Measurements from ENCODE around the gene CAMKV.

CAMKV gene

DNA sequence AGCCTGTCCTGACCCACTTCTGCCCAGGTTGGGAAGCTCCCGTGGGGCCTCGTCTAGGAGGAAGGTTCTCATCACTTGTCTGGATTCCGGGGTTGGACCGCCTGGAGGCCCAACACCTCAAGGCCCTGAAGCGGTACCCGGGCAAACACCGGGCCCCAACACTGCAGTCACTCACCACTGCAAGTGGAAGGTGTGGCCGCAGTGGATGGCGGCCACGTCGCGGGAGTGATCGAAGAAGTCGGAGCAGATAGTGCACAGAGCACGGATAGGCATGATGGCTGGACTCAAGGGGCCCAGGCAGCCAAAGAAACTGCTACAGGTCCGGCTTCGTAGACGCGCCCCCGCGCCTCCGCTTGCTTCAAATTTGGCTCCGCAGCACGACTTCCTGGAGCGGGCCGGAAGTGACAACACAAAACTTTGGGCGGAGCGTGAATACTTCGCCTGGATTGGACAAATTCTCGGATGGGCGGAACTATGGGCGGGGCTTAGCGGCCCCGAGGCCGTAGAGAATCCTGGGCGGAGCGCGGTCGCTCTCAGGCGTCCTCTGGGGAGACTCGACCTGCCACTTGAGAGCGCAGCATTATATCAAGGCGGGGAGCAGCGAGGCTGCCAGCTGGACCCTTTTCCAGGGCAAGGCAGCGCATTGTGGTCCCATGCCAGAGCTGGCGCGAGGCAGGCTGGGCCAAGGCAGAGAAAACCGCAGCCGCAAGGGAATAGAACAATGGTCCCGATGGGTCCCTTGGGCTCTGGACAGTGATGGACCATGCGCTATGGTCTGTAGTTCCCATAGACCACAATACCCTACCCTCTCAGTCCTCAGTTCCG is 13.3 kb downstream of the CAMKV start, which contains the start of gene TRAIP:
Gene TRAIP (minus strand): TSS at position 384 of the 825 bp plus-strand sequence. CDS start 111 bp downstream, at position 273.
- Histone ChIP-seq H3K4me1 (ENCODE audit: control insufficient read depth in 2 of 2, insufficient read depth in 2 of 2, low read length in 2 of 2) (peaks cover 10 to 12% of the 10 kb centered on the region in 2 donors), H3K36me3 (ENCODE audit: control insufficient read depth in 2 of 2, insufficient read depth in 2 of 2, low read length in 2 of 2) (no peaks in the 10 kb centered on the region), H3K27ac (ENCODE audit: low read depth in 2 of 2, low read length in 2 of 2) (peak within 1 kb of the TSS; percentile 66), H3K9ac (ENCODE audit: low read depth in 1 of 2, low read length in 2 of 2) (peak within 1 kb of the TSS; percentile 76 to 89), H3K27me3 (ENCODE audit: control insufficient read depth in 2 of 2, insufficient read depth in 2 of 2, low read length in 2 of 2) (no peaks in the 10 kb centered on the region), H3K4me3 (ENCODE audit: low read length in 2 of 2) (peak within 1 kb of the TSS; percentile 86 to 91), H3K9me3 (ENCODE audit: control insufficient read depth in 2 of 2, low read length in 2 of 2) (no peaks in the 10 kb centered on the region)

DNA sequence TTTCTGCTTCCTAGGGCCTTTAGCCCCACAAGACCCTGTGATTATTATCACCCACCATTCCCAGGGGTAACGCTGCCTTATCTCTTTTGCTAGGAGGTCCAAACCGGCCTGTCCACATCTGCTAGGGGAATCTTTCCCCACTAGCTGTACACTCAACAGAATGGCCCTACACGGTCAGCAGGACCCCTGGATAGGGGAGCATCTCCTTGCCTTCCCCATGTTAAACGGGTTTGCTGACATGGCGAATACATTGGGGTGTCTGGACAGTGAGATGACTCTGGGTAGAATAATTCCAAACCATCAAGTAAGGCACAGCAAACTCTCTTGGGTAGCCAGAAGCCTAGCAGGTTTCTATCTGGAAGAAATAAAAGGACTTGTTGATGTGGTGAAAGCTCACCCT is 14.0 kb downstream of the CAMKV start:
- peak overlapping the region; percentile 76 to 89 for H3K9ac ChIP-seq (ENCODE audit: low read depth in 1 of 2, low read length in 2 of 2)
- H3K27ac ChIP-seq (ENCODE audit: low read depth in 2 of 2, low read length in 2 of 2): no peak overlapping the region
- peak overlapping the region; percentile 86 to 91 for H3K4me3 ChIP-seq (ENCODE audit: low read length in 2 of 2)

DNA sequence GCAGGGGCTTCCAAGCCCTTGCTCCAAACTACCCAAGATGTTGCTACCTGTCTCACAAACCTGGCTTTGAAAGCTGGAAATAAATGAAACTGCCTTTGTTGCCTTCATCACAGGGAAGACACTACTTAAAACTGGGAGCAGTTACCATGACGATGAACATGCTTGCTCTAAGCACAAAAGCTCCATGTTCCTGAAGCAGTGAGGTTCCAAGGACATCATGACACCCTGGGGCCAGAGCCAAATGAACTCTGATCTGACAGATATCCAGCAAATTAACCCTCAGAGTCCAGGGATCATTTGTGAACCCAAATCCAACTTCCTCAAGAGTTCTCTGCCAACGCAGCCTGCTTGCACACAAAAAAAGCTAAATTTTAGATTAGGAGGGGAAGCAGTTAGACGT is 24.0 kb downstream of the CAMKV start:
- no peaks in the 10 kb centered on the region for H3K27me3 ChIP-seq (ENCODE audit: control insufficient read depth in 2 of 2, insufficient read depth in 2 of 2, low read length in 2 of 2)
- H3K27ac ChIP-seq (ENCODE audit: low read depth in 2 of 2, low read length in 2 of 2): no peak overlapping the region
- H3K9ac ChIP-seq (ENCODE audit: low read depth in 1 of 2, low read length in 2 of 2): no peak overlapping the region
- H3K4me1 ChIP-seq (ENCODE audit: control insufficient read depth in 2 of 2, insufficient read depth in 2 of 2, low read length in 2 of 2): no peaks in the 10 kb centered on the region
- H3K9me3 ChIP-seq (ENCODE audit: control insufficient read depth in 2 of 2, low read length in 2 of 2): no peaks in the 10 kb centered on the region
- no peak overlapping the region for H3K4me3 ChIP-seq (ENCODE audit: low read length in 2 of 2)
- H3K36me3 ChIP-seq (ENCODE audit: control insufficient read depth in 2 of 2, insufficient read depth in 2 of 2, low read length in 2 of 2): peaks cover 0 to 3% of the 10 kb centered on the region in 2 donors

More for the DNA sequence above, 14.0 kb downstream of the CAMKV start:
- H3K27me3 ChIP-seq (ENCODE audit: control insufficient read depth in 2 of 2, insufficient read depth in 2 of 2, low read length in 2 of 2): no peaks in the 10 kb centered on the region
- no peaks in the 10 kb centered on the region for H3K9me3 ChIP-seq (ENCODE audit: control insufficient read depth in 2 of 2, low read length in 2 of 2)
- no peaks in the 10 kb centered on the region for H3K36me3 ChIP-seq (ENCODE audit: control insufficient read depth in 2 of 2, insufficient read depth in 2 of 2, low read length in 2 of 2)
- peaks cover 10 to 12% of the 10 kb centered on the region in 2 donors for H3K4me1 ChIP-seq (ENCODE audit: control insufficient read depth in 2 of 2, insufficient read depth in 2 of 2, low read length in 2 of 2)

DNA sequence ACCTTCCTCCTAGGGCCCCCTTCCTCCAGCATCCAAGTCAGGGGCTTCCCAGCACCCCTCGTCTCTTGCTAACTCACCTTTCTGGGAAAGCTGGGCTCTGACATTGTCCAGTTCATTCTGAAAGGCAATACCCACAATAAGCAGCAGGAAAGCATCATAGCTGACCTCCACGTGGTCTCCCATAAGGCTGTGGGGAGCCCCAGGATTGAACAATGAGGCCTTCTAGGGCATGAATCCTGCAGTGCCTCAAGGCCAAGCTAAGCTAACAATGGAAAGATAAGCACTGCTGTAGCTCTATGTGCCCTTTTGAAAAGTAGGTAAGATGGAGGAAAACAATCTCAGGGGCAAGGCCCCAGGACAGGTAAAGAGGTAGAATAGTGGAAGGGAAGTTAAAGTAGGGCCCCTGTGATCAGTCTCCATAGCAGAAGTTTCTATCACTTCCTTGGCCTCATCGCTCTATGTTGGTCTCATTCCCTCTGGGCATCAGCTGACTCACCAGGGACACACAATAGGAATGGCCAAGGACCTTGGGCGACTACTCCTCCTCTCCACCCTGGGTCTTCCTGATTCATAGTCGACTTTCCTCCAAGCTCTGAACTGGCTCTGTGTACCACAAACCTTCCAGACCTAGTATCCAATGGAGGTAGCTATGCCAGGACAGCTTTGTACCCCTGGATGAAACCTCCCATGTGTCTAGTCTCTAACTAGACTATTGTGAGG is 25.1 kb downstream of the CAMKV start:
- Histone ChIP-seq H3K9me3 (ENCODE audit: control insufficient read depth in 2 of 2, low read length in 2 of 2) (no peaks in the 10 kb centered on the region), H3K36me3 (ENCODE audit: control insufficient read depth in 2 of 2, insufficient read depth in 2 of 2, low read length in 2 of 2) (peaks cover 0 to 3% of the 10 kb centered on the region in 2 donors), H3K27me3 (ENCODE audit: control insufficient read depth in 2 of 2, insufficient read depth in 2 of 2, low read length in 2 of 2) (no peaks in the 10 kb centered on the region), H3K27ac (ENCODE audit: low read depth in 2 of 2, low read length in 2 of 2) (no peak overlapping the region), H3K4me3 (ENCODE audit: low read length in 2 of 2) (no peak overlapping the region), H3K4me1 (ENCODE audit: control insufficient read depth in 2 of 2, insufficient read depth in 2 of 2, low read length in 2 of 2) (peaks cover 0 to under 1% of the 10 kb centered on the region in 2 donors), H3K9ac (ENCODE audit: low read depth in 1 of 2, low read length in 2 of 2) (no peak overlapping the region)

DNA sequence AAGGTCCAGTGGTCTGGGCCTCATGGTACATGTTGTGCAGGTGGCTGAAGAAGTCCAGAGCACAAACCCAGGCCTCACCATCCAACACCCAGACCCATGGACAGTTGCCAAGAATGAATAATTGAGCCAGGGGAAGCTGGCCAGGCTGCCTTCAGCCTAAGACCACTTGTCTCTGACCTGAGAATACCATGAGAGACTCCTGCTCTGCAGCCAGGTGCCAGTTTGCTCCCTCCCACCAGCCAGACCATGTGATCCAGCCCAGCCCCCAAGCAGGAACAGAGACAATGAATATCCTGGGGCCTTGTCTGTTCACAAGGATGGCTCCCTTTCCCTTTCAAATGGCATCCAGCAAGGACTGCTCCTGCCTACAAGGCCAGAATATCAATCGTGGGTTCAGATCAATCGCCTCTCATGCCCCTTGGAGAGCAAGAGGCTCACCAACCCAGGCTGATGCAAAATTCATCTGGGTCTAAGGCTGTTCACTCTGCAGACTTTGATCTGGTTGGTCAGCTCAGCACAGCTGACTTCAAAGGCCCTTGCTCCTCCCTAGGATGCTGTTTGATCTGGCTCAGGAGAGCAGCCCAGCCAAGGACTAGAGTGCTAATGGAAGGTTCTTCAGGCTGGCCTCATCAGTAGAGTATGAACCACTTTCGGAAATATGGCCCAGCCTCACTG is 26.7 kb downstream of the CAMKV start:
- no peak overlapping the region for H3K27ac ChIP-seq (ENCODE audit: low read depth in 2 of 2, low read length in 2 of 2)
- H3K27me3 ChIP-seq (ENCODE audit: control insufficient read depth in 2 of 2, insufficient read depth in 2 of 2, low read length in 2 of 2): no peaks in the 10 kb centered on the region
- peaks cover 0 to 3% of the 10 kb centered on the region in 2 donors for H3K36me3 ChIP-seq (ENCODE audit: control insufficient read depth in 2 of 2, insufficient read depth in 2 of 2, low read length in 2 of 2)
- H3K9ac ChIP-seq (ENCODE audit: low read depth in 1 of 2, low read length in 2 of 2): no peak overlapping the region
- no peaks in the 10 kb centered on the region for H3K9me3 ChIP-seq (ENCODE audit: control insufficient read depth in 2 of 2, low read length in 2 of 2)
- no peak overlapping the region for H3K4me3 ChIP-seq (ENCODE audit: low read length in 2 of 2)
- peaks cover 0 to 4% of the 10 kb centered on the region in 2 donors for H3K4me1 ChIP-seq (ENCODE audit: control insufficient read depth in 2 of 2, insufficient read depth in 2 of 2, low read length in 2 of 2)

DNA sequence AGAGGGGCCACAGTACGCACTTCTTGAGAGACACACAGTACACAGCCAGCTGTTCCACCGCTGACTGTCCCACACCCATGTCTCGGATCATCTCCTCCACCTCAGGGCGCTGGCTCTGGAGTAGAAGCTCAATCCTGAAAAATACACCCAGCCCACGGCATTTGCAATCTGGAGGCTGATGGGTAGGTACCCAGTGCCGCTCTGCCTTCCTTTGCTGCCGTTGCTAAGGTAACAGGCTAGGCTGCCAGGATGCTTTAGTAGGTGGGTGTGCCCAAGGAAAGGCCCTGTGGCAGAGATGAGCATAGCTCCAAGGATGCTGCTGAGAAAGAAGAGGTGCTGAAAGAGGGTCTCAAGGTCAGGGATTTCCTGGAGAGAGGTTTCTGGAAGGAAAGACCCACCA is 27.9 kb downstream of the CAMKV start:
- Histone ChIP-seq H3K36me3 (ENCODE audit: control insufficient read depth in 2 of 2, insufficient read depth in 2 of 2, low read length in 2 of 2) (peaks cover 0 to 3% of the 10 kb centered on the region in 2 donors), H3K4me1 (ENCODE audit: control insufficient read depth in 2 of 2, insufficient read depth in 2 of 2, low read length in 2 of 2) (peaks cover 0 to 4% of the 10 kb centered on the region in 2 donors), H3K9me3 (ENCODE audit: control insufficient read depth in 2 of 2, low read length in 2 of 2) (no peaks in the 10 kb centered on the region), H3K27me3 (ENCODE audit: control insufficient read depth in 2 of 2, insufficient read depth in 2 of 2, low read length in 2 of 2) (no peaks in the 10 kb centered on the region), H3K9ac (ENCODE audit: low read depth in 1 of 2, low read length in 2 of 2) (no peak overlapping the region), H3K4me3 (ENCODE audit: low read length in 2 of 2) (no peak overlapping the region), H3K27ac (ENCODE audit: low read depth in 2 of 2, low read length in 2 of 2) (no peak overlapping the region)

DNA sequence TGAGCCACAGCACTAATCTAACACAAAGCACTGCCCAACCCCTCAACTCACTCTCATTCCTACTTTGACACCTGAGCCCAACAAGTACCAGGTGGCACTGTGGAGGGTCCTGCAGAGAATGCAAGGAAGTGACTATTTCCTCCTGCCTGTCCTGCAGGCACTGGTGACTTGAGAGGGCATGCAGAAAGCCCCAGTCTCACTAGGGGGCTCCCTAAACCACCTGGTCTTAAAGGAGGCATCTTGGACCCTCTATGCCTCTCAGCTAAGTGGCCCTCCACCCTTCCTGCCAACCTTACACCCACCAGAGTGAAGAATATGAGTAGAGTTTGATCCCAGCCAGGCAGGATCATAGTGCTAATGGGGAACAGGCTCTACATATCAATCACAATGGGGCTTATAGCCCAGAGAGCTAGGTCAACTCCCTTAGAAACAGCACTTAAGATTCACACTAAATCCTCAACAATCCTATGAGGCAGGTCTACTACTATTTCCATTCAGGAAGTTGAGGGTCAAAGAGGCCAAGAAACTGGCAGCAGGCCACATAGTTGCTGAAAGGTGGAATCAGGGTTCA is 28.5 kb downstream of the CAMKV start:
- Histone ChIP-seq H3K4me3 (ENCODE audit: low read length in 2 of 2) (no peak overlapping the region), H3K27ac (ENCODE audit: low read depth in 2 of 2, low read length in 2 of 2) (no peak overlapping the region), H3K9me3 (ENCODE audit: control insufficient read depth in 2 of 2, low read length in 2 of 2) (no peaks in the 10 kb centered on the region), H3K27me3 (ENCODE audit: control insufficient read depth in 2 of 2, insufficient read depth in 2 of 2, low read length in 2 of 2) (no peaks in the 10 kb centered on the region), H3K9ac (ENCODE audit: low read depth in 1 of 2, low read length in 2 of 2) (no peak overlapping the region), H3K36me3 (ENCODE audit: control insufficient read depth in 2 of 2, insufficient read depth in 2 of 2, low read length in 2 of 2) (peaks cover 0 to 3% of the 10 kb centered on the region in 2 donors), H3K4me1 (ENCODE audit: control insufficient read depth in 2 of 2, insufficient read depth in 2 of 2, low read length in 2 of 2) (peaks cover 0 to 4% of the 10 kb centered on the region in 2 donors)

DNA sequence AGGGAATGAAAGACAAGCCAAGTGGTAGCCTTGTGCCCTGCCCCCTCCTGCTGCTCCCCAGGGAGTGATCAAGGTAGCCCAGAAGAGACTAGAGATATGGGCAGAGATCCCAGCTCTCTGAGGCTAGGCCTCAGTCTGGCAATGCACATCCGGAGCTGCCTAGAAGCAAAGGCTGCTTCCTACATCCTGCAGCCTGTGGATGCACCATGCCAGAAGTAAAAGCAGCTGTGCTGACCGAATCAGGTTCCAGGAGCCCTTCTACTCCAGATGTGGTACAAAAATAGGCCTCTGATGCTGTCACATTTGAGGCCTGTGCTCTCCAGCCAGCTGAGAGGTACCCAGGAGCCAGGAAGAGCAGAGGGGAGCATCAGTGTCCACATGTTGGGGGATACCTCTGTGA is 29.3 kb downstream of the CAMKV start:
- Histone ChIP-seq H3K4me1 (ENCODE audit: control insufficient read depth in 2 of 2, insufficient read depth in 2 of 2, low read length in 2 of 2) (peaks cover 0 to 4% of the 10 kb centered on the region in 2 donors), H3K4me3 (ENCODE audit: low read length in 2 of 2) (no peak overlapping the region), H3K27me3 (ENCODE audit: control insufficient read depth in 2 of 2, insufficient read depth in 2 of 2, low read length in 2 of 2) (no peaks in the 10 kb centered on the region), H3K27ac (ENCODE audit: low read depth in 2 of 2, low read length in 2 of 2) (no peak overlapping the region), H3K9me3 (ENCODE audit: control insufficient read depth in 2 of 2, low read length in 2 of 2) (no peaks in the 10 kb centered on the region), H3K36me3 (ENCODE audit: control insufficient read depth in 2 of 2, insufficient read depth in 2 of 2, low read length in 2 of 2) (peaks cover 0 to 3% of the 10 kb centered on the region in 2 donors), H3K9ac (ENCODE audit: low read depth in 1 of 2, low read length in 2 of 2) (no peak overlapping the region)

DNA sequence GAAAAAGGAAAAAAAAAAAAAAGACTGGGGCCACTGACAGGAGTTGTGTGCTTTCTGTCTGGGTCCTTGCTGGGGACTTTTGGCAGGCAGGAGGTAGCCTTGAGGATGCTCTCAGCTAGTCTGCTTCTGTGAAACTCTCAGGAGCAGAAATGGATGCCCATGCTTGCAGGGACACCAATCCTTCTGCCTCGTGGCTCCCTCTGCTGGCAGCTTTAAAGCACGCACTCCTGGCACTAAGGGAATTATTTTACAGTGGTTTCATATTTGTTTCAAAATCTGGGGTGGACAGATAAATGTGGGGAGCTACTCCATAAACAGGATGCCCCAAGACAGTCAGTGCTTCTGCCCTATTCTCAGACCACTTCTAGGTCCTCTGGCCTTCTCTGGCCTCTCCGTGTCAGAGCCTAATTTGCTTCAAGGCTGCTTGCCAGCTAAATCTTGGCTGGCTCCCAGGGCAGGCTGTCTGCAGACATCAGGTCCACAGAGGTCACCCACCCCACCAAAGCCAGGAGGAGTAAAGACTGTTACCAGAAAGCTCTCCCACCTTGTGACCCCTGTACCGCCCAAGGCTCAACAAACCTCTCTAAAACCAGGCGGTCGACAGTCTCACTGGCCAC is 30.4 kb downstream of the CAMKV start:
- H3K4me1 ChIP-seq (ENCODE audit: control insufficient read depth in 2 of 2, insufficient read depth in 2 of 2, low read length in 2 of 2): peaks cover 0 to 4% of the 10 kb centered on the region in 2 donors
- no peaks in the 10 kb centered on the region for H3K9me3 ChIP-seq (ENCODE audit: control insufficient read depth in 2 of 2, low read length in 2 of 2)
- peaks cover 0 to 3% of the 10 kb centered on the region in 2 donors for H3K36me3 ChIP-seq (ENCODE audit: control insufficient read depth in 2 of 2, insufficient read depth in 2 of 2, low read length in 2 of 2)
- H3K27ac ChIP-seq (ENCODE audit: low read depth in 2 of 2, low read length in 2 of 2): no peak overlapping the region
- no peaks in the 10 kb centered on the region for H3K27me3 ChIP-seq (ENCODE audit: control insufficient read depth in 2 of 2, insufficient read depth in 2 of 2, low read length in 2 of 2)
- H3K9ac ChIP-seq (ENCODE audit: low read depth in 1 of 2, low read length in 2 of 2): no peak overlapping the region
- H3K4me3 ChIP-seq (ENCODE audit: low read length in 2 of 2): no peak overlapping the region
